ENCODE measurements around the gene ITLN2. TPM values are rescaled to one million over a fixed set of nuclear protein-coding genes. Genes with fewer than 3 reads are reported as not detected.

Gene ITLN2
- polyA plus RNA-seq, 1 donor (not counting 4 experiments of a cell fraction or from before 2014, with no cell fraction given), result 0.22 TPM

GRCh38 chr1:160972939-160973338 lies 18.3 kb upstream of the ITLN2 start:
- no peak overlapping the region for H2AFZ ChIP-seq (ENCODE audit: control insufficient read depth, low read length)

GRCh38 chr1:160971618-160972056 lies 17.0 kb upstream of the ITLN2 start:
- dilution Hi-C loops (cut with MboI; ENCODE audit: extremely low pct_ligation_motif_present, low sequenced_read_pairs), result no loop called here
- Histone ChIP-seq H3K27ac (ENCODE audit: control insufficient read depth, insufficient read depth, low read length) (no peak overlapping the region), H4K20me1 (ENCODE audit: control insufficient read depth, extremely low read depth, insufficient read depth, low read length) (no peaks in the 10 kb centered on the region), H3K4me3 (ENCODE audit: control insufficient read depth in 2 of 3, extremely low read depth in 1 of 3, insufficient read depth in 2 of 3, low read depth in 1 of 3, low read length in 3 of 3) (no peak overlapping the region), H3K9ac (ENCODE audit: control insufficient read depth, extremely low read depth, insufficient read depth, low read length) (no peak overlapping the region), H3K4me1 (ENCODE audit: control insufficient read depth, extremely low read depth, insufficient read depth, low read length) (peaks cover 5% of the 10 kb centered on the region), H3K9me1 (ENCODE audit: control insufficient read depth, extremely low read depth, insufficient read depth, low read length) (no peaks in the 10 kb centered on the region), H3K79me2 (ENCODE audit: control insufficient read depth, insufficient read depth, low read length) (no peaks in the 10 kb centered on the region), H3K4me2 (ENCODE audit: control insufficient read depth, extremely low read depth, insufficient read depth, low read depth, low read length) (peak overlapping the region; percentile 5), H3K36me3 (ENCODE audit: control insufficient read depth in 2 of 2, extremely low read depth in 1 of 2, insufficient read depth in 2 of 2, low read length in 2 of 2) (no peaks in the 10 kb centered on the region), H2AFZ (ENCODE audit: control insufficient read depth, low read length) (no peak overlapping the region), H3K27me3 (ENCODE audit: control insufficient read depth, extremely low read depth, insufficient read depth, low read length) (no peaks in the 10 kb centered on the region), H3K9me3 (ENCODE audit: control insufficient read depth, low read depth, low read length) (no peaks in the 10 kb centered on the region)
- DNase-seq (ENCODE audit: low read depth, low spot score) (no peak), FAIRE-seq (peak; percentile 26)
- no peak for TF ChIP-seq EZH2 (IDR thresholded peaks at IDR 0.05; ENCODE audit: low read length)
- TF ChIP-seq CTCF (optimal IDR thresholded peaks at IDR 0.05 in 1 of 3, IDR thresholded peaks at IDR 0.05 in 1 of 3, conservative IDR thresholded peaks at IDR 0.05 in 1 of 3; ENCODE audit: extremely low read depth in 1 of 3, insufficient read depth in 2 of 3, low read length in 3 of 3), result no peak

More at GRCh38 chr1:160972939-160973338, 18.3 kb upstream of the ITLN2 start:
- FAIRE-seq, result no peak
- Histone ChIP-seq H3K9ac (ENCODE audit: control insufficient read depth, extremely low read depth, insufficient read depth, low read length) (no peak overlapping the region), H3K27me3 (ENCODE audit: control insufficient read depth, extremely low read depth, insufficient read depth, low read length) (no peaks in the 10 kb centered on the region), H3K4me1 (ENCODE audit: control insufficient read depth, extremely low read depth, insufficient read depth, low read length) (peaks cover 5% of the 10 kb centered on the region), H3K36me3 (ENCODE audit: control insufficient read depth in 2 of 2, extremely low read depth in 1 of 2, insufficient read depth in 2 of 2, low read length in 2 of 2) (no peaks in the 10 kb centered on the region), H3K27ac (ENCODE audit: control insufficient read depth, insufficient read depth, low read length) (no peak overlapping the region), H3K9me3 (ENCODE audit: control insufficient read depth, low read depth, low read length) (no peaks in the 10 kb centered on the region), H4K20me1 (ENCODE audit: control insufficient read depth, extremely low read depth, insufficient read depth, low read length) (no peaks in the 10 kb centered on the region), H3K4me2 (ENCODE audit: control insufficient read depth, extremely low read depth, insufficient read depth, low read depth, low read length) (no peak overlapping the region), H3K9me1 (ENCODE audit: control insufficient read depth, extremely low read depth, insufficient read depth, low read length) (no peaks in the 10 kb centered on the region), H3K4me3 (ENCODE audit: control insufficient read depth in 2 of 3, extremely low read depth in 1 of 3, insufficient read depth in 2 of 3, low read depth in 1 of 3, low read length in 3 of 3) (no peak overlapping the region), H3K79me2 (ENCODE audit: control insufficient read depth, insufficient read depth, low read length) (no peaks in the 10 kb centered on the region)
- TF ChIP-seq EZH2 (IDR thresholded peaks at IDR 0.05; ENCODE audit: low read length) (no peak), CTCF (optimal IDR thresholded peaks at IDR 0.05 in 1 of 3, IDR thresholded peaks at IDR 0.05 in 1 of 3, conservative IDR thresholded peaks at IDR 0.05 in 1 of 3; ENCODE audit: extremely low read depth in 1 of 3, insufficient read depth in 2 of 3, low read length in 3 of 3) (no peak)
- dilution Hi-C loops (cut with MboI; ENCODE audit: extremely low pct_ligation_motif_present, low sequenced_read_pairs), result no loop called here
- DNase-seq (ENCODE audit: low read depth, low spot score), result no peak

Data from keratinocyte (primary cell).